ENCODE measurements around the gene ANOS1. TPM values are rescaled to one million over a fixed set of nuclear protein-coding genes. Genes with fewer than 3 reads are reported as not detected.

ANOS1 gene
- total RNA-seq, 1 experiment from 2014 or later, result 0.18 TPM

DNA sequence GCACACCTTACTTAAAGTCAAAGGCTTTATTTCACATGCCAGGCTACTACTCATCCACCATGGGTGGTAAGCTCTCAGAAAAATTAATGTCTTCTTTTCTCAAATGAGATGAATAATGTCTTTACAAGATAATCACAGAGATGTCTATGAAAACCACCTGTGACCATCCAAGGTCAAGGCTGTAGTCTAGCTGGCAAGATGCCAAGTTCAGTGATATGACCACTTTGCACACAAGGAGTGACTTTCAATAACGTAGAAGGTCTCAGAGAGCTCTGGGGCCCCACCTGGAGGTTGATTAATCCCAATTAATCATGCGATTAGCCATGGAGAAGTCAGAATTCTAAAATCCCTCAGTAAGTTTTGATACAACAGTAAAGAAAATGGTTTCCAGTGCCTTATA lies 20.5 kb downstream of the ANOS1 start:
- Histone ChIP-seq H3K4me1 (ENCODE audit: control insufficient read depth, insufficient read depth, low read length) (no peaks in the 10 kb centered on the region), H3K36me3 (ENCODE audit: control insufficient read depth, insufficient read depth, low read length) (no peaks in the 10 kb centered on the region), H3K4me3 (ENCODE audit: low read depth in 2 of 2, low read length in 2 of 2) (no peak overlapping the region), H3K27me3 (ENCODE audit: control insufficient read depth, insufficient read depth, low read length) (no peaks in the 10 kb centered on the region), H3K27ac (ENCODE audit: low read length) (no peak overlapping the region), H3K9me3 (ENCODE audit: control insufficient read depth, insufficient read depth, low read depth, low read length) (no peaks in the 10 kb centered on the region)
- CTCF ChIA-PET, result no interaction called here
- in situ Hi-C loops (cut with HindIII; ENCODE audit: low pct_unique_long_range_greater_than_20kb, low sequenced_read_pairs) (no loop called here), intact Hi-C loops (cut with micrococcal nuclease; ENCODE audit: unreplicated experiment) (no loop called here)
- ATAC-seq (no peak), DNase-seq (ENCODE audit: low read depth, low spot score) (no peak)
- no TSS peak for BruUV-seq (replicated peaks)
- TF ChIP-seq POLR2AphosphoS5 (IDR thresholded peaks at IDR 0.05; ENCODE audit: low read depth, low read length), result no peak
- TF ChIP-seq, protein P1, sequence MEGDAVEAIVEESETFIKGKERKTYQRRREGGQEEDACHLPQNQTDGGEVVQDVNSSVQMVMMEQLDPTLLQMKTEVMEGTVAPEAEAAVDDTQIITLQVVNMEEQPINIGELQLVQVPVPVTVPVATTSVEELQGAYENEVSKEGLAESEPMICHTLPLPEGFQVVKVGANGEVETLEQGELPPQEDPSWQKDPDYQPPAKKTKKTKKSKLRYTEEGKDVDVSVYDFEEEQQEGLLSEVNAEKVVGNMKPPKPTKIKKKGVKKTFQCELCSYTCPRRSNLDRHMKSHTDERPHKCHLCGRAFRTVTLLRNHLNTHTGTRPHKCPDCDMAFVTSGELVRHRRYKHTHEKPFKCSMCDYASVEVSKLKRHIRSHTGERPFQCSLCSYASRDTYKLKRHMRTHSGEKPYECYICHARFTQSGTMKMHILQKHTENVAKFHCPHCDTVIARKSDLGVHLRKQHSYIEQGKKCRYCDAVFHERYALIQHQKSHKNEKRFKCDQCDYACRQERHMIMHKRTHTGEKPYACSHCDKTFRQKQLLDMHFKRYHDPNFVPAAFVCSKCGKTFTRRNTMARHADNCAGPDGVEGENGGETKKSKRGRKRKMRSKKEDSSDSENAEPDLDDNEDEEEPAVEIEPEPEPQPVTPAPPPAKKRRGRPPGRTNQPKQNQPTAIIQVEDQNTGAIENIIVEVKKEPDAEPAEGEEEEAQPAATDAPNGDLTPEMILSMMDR (IDR thresholded peaks at IDR 0.05), result no peak
- TF ChIP-seq, protein P2, sequence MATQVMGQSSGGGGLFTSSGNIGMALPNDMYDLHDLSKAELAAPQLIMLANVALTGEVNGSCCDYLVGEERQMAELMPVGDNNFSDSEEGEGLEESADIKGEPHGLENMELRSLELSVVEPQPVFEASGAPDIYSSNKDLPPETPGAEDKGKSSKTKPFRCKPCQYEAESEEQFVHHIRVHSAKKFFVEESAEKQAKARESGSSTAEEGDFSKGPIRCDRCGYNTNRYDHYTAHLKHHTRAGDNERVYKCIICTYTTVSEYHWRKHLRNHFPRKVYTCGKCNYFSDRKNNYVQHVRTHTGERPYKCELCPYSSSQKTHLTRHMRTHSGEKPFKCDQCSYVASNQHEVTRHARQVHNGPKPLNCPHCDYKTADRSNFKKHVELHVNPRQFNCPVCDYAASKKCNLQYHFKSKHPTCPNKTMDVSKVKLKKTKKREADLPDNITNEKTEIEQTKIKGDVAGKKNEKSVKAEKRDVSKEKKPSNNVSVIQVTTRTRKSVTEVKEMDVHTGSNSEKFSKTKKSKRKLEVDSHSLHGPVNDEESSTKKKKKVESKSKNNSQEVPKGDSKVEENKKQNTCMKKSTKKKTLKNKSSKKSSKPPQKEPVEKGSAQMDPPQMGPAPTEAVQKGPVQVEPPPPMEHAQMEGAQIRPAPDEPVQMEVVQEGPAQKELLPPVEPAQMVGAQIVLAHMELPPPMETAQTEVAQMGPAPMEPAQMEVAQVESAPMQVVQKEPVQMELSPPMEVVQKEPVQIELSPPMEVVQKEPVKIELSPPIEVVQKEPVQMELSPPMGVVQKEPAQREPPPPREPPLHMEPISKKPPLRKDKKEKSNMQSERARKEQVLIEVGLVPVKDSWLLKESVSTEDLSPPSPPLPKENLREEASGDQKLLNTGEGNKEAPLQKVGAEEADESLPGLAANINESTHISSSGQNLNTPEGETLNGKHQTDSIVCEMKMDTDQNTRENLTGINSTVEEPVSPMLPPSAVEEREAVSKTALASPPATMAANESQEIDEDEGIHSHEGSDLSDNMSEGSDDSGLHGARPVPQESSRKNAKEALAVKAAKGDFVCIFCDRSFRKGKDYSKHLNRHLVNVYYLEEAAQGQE (IDR thresholded peaks at IDR 0.05; ENCODE audit: insufficient read depth in 1 of 2, low read depth in 2 of 2, low read length in 1 of 2), result no peak
- TF ChIP-seq SIN3A (IDR thresholded peaks at IDR 0.05; ENCODE audit: borderline replicate concordance, insufficient read depth, low read depth, low read length), result no peak
- no peak for TF ChIP-seq TCF7L2 (IDR thresholded peaks at IDR 0.05; ENCODE audit: low read depth, low read length)
- POLR2A ChIA-PET, result no interaction called here

DNA sequence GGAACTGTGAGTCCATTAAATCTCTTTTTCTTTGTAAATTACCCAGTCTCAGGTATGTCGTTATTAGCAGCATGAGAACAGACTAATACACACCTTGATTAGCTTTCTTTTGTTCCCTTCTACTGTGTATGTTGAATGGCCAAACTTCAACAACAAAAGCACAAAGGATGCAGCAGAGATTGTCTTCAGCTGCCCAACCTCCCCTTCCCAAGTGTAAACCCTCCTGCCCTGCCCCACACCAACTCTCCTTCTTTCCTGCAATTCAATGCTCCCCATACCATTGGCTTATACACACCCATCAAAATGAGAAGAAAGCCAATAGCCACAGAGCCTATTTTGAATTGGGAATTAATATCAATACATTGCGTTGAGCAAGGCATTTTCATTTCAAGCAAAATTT lies 27.8 kb downstream of the ANOS1 start:
- POLR2A ChIA-PET, result no interaction called here
- Histone ChIP-seq H3K36me3 (ENCODE audit: control insufficient read depth, insufficient read depth, low read length) (no peaks in the 10 kb centered on the region), H3K27me3 (ENCODE audit: control insufficient read depth, insufficient read depth, low read length) (no peaks in the 10 kb centered on the region), H3K27ac (ENCODE audit: low read length) (no peak overlapping the region), H3K9me3 (ENCODE audit: control insufficient read depth, insufficient read depth, low read depth, low read length) (no peaks in the 10 kb centered on the region), H3K4me3 (ENCODE audit: low read depth in 2 of 2, low read length in 2 of 2) (no peak overlapping the region), H3K4me1 (ENCODE audit: control insufficient read depth, insufficient read depth, low read length) (no peaks in the 10 kb centered on the region)
- intact Hi-C loops (cut with micrococcal nuclease; ENCODE audit: unreplicated experiment) (no loop called here), in situ Hi-C loops (cut with HindIII; ENCODE audit: low pct_unique_long_range_greater_than_20kb, low sequenced_read_pairs) (no loop called here)
- CTCF ChIA-PET, result no interaction called here
- ATAC-seq (no peak), DNase-seq (ENCODE audit: low read depth, low spot score) (no peak)
- BruUV-seq (replicated peaks), result no TSS peak
- no peak for TF ChIP-seq POLR2AphosphoS5 (IDR thresholded peaks at IDR 0.05; ENCODE audit: low read depth, low read length)
- TF ChIP-seq, protein P1 (IDR thresholded peaks at IDR 0.05), result no peak
- TF ChIP-seq SIN3A (IDR thresholded peaks at IDR 0.05; ENCODE audit: borderline replicate concordance, insufficient read depth, low read depth, low read length), result no peak
- TF ChIP-seq, protein P2 (IDR thresholded peaks at IDR 0.05; ENCODE audit: insufficient read depth in 1 of 2, low read depth in 2 of 2, low read length in 1 of 2), result no peak
- TF ChIP-seq TCF7L2 (IDR thresholded peaks at IDR 0.05; ENCODE audit: low read depth, low read length), result no peak

Data from Panc1 (cell line).